Mesothelial cell of epicardium (in vitro differentiated cells): ENCODE measurements around the gene LBH. TPM values are rescaled to one million over a fixed set of nuclear protein-coding genes. Genes with fewer than 3 reads are reported as not detected.

Experiments
- DNase-seq, 2 experiments: peaks; one replicate each; pipeline ENCODE4 v3.0.0; 2021; ENCODE audit warnings: low spot score in 2 of 2; ENCODE audit not compliant: unreplicated experiment in 2 of 2
- H3K27ac Mint-ChIP-seq: 2 replicates; pipeline ENCODE4 v1.8.0; 2021; ENCODE audit warnings: mixed read lengths
- H3K27me3 Mint-ChIP-seq: 2 replicates; pipeline ENCODE4 v1.8.0; 2021; ENCODE audit warnings: low read depth, mixed read lengths
- H3K36me3 Mint-ChIP-seq: 2 replicates; pipeline ENCODE4 v1.8.0; 2021; ENCODE audit warnings: mixed read lengths
- H3K4me1 Mint-ChIP-seq: 2 replicates; pipeline ENCODE4 v1.8.0; 2021; ENCODE audit warnings: mixed read lengths
- H3K4me3 Mint-ChIP-seq: 2 replicates; pipeline ENCODE4 v1.8.0; 2021; ENCODE audit warnings: mild to moderate bottlenecking, moderate library complexity, mixed read lengths
- H3K9me3 Mint-ChIP-seq: 2 replicates; pipeline ENCODE4 v1.8.0; 2021; ENCODE audit warnings: mixed read lengths
- total RNA-seq: library from RNA; stranded (reverse); gene quantifications from 3 replicates; pipeline ENCODE4 v1.2.1, GENCODE V29; 2021
- TF ChIP-seq, protein P1 (sequence below): fragments of 200-600 bp; sonication (generic); IDR thresholded peaks from one replicate; pipeline ENCODE4 v1.5.0; 2021; ENCODE audit warnings: antibody characterized with exemption; ENCODE audit not compliant: unreplicated experiment

Gene LBH
- total RNA-seq, 1 donor from 2014 or later = 44.5 TPM

DNA sequence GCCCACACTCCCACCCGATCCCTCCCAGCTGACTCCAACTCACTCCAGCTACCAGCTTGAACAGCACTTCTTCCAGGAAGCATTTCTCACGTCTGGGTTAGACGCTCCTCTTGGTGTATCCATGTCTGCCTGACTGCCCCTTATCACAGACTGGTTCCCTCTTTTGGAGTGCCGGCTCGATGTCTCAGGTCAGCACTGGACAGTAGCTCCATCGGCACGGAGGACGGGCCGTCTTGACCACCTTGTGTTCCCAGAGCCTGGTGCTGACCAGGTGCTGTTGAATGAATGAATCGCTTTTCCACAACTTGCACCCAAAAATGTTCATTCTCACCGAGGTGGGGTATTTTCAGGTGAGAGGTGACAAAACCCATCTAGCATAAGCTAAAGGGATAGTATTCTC, 71.8 kb downstream of the LBH start:
- no peak overlapping the region for H3K4me3 Mint-ChIP-seq
- no peaks in the 10 kb centered on the region for H3K27me3 Mint-ChIP-seq
- no peak overlapping the region for H3K27ac Mint-ChIP-seq
- peaks cover 5% of the 10 kb centered on the region for H3K9me3 Mint-ChIP-seq
- no peak for DNase-seq
- H3K36me3 Mint-ChIP-seq = no peaks in the 10 kb centered on the region
- TF ChIP-seq, protein P1, sequence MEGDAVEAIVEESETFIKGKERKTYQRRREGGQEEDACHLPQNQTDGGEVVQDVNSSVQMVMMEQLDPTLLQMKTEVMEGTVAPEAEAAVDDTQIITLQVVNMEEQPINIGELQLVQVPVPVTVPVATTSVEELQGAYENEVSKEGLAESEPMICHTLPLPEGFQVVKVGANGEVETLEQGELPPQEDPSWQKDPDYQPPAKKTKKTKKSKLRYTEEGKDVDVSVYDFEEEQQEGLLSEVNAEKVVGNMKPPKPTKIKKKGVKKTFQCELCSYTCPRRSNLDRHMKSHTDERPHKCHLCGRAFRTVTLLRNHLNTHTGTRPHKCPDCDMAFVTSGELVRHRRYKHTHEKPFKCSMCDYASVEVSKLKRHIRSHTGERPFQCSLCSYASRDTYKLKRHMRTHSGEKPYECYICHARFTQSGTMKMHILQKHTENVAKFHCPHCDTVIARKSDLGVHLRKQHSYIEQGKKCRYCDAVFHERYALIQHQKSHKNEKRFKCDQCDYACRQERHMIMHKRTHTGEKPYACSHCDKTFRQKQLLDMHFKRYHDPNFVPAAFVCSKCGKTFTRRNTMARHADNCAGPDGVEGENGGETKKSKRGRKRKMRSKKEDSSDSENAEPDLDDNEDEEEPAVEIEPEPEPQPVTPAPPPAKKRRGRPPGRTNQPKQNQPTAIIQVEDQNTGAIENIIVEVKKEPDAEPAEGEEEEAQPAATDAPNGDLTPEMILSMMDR = no peak
- H3K4me1 Mint-ChIP-seq = peaks cover 17% of the 10 kb centered on the region

DNA sequence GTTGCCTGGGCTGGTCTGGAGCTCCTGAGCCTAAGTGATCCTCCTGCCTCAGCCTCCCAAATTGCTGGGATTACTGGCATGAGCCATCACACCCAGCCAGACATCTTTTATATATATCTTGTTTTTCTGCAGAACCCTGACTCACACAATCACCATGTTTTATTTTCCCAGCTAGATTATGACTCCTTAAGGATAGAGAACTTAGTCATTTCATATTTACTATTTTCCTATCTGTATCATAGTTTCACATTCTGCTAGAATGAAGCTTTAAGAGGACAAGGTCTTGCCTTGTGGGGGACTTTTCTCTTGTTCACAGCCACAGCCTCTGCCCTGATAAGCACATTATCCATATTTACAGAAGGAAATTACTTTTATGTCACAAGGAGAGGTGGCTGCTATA, 73.9 kb downstream of the LBH start:
- H3K4me1 Mint-ChIP-seq = peaks cover 8% of the 10 kb centered on the region
- DNase-seq = no peak
- no peak overlapping the region for H3K4me3 Mint-ChIP-seq
- H3K9me3 Mint-ChIP-seq = no peaks in the 10 kb centered on the region
- TF ChIP-seq, protein P1 = no peak
- H3K27ac Mint-ChIP-seq = no peak overlapping the region
- H3K27me3 Mint-ChIP-seq = no peaks in the 10 kb centered on the region
- no peaks in the 10 kb centered on the region for H3K36me3 Mint-ChIP-seq

DNA sequence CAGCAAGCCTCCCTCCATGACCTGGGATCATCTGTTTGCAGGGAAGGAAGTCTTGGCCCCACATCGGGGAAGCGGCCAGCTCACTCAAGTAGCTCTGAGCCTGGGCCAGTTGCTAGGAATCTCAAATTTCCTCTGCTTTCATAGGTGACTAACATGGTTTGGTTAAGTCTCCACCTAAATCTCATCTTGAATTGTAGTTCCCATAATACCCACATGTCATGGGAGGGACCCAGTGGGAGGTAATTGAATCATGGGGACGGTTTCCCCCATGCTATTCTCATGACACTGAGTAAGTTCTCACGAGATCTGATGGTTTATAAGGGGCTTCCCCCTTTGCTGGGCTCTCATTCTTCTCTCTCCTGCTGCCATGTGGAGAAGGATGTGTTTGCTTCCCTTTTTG, 75.2 kb downstream of the LBH start:
- H3K4me1 Mint-ChIP-seq = no peaks in the 10 kb centered on the region
- no peak for DNase-seq

DNA sequence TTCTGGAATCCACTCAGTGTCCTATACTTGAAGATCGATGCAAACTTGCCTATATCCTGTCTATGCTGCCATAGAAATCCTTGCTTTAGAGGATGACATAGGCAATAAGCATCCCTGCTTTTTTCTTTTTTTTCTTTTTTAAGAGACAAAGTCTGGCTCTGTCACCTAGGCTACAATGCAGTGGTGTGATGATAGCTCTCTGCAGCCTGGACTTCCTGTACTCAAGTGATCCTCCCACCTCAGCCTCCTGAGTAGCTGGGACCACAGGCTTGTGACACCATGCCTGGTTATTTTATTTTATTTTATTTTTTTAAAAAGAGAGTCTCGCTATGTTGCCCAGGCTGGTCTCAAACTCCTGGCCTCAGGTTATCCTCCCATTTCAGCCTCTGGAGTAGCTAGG, 76.9 kb downstream of the LBH start:
- Mint-ChIP-seq H3K4me1 (no peaks in the 10 kb centered on the region), H3K4me3 (no peak overlapping the region), H3K36me3 (no peaks in the 10 kb centered on the region), H3K27ac (no peak overlapping the region), H3K27me3 (no peaks in the 10 kb centered on the region), H3K9me3 (no peaks in the 10 kb centered on the region)
- TF ChIP-seq, protein P1 = no peak
- DNase-seq = no peak

More for the DNA sequence above, 75.2 kb downstream of the LBH start:
- Mint-ChIP-seq H3K36me3 (no peaks in the 10 kb centered on the region), H3K9me3 (no peaks in the 10 kb centered on the region), H3K27ac (no peak overlapping the region), H3K27me3 (no peaks in the 10 kb centered on the region), H3K4me3 (no peak overlapping the region)
- TF ChIP-seq, protein P1 = no peak

Other genes with a start within 250 kb of the LBH start
- gene YPEL5, start 84.5 kb upstream of the LBH start, total RNA-seq = 73.4 to 81.1 TPM (median 79.4 TPM) in 3 replicates
- gene LCLAT1, start 215.7 kb downstream of the LBH start, total RNA-seq = 19.6 to 23.2 TPM (median 21.2 TPM) in 3 replicates